Measurements from ENCODE around the gene STAC3.

GRCh38 chr12:57236925-57237595 lies 13.9 kb downstream of the STAC3 start:
- TF ChIP-seq, protein P1, sequence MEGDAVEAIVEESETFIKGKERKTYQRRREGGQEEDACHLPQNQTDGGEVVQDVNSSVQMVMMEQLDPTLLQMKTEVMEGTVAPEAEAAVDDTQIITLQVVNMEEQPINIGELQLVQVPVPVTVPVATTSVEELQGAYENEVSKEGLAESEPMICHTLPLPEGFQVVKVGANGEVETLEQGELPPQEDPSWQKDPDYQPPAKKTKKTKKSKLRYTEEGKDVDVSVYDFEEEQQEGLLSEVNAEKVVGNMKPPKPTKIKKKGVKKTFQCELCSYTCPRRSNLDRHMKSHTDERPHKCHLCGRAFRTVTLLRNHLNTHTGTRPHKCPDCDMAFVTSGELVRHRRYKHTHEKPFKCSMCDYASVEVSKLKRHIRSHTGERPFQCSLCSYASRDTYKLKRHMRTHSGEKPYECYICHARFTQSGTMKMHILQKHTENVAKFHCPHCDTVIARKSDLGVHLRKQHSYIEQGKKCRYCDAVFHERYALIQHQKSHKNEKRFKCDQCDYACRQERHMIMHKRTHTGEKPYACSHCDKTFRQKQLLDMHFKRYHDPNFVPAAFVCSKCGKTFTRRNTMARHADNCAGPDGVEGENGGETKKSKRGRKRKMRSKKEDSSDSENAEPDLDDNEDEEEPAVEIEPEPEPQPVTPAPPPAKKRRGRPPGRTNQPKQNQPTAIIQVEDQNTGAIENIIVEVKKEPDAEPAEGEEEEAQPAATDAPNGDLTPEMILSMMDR (IDR thresholded peaks at IDR 0.05; ENCODE audit: insufficient read depth, low read length, poor library complexity, severe bottlenecking) = no peak
- no peak for TF ChIP-seq EZH2phosphoT487 (conservative IDR thresholded peaks at IDR 0.05; ENCODE audit: low read length)

Data from SU-DHL-6 (cell line).